Measurements from ENCODE around the gene ERGIC3.

Gene ERGIC3

DNA sequence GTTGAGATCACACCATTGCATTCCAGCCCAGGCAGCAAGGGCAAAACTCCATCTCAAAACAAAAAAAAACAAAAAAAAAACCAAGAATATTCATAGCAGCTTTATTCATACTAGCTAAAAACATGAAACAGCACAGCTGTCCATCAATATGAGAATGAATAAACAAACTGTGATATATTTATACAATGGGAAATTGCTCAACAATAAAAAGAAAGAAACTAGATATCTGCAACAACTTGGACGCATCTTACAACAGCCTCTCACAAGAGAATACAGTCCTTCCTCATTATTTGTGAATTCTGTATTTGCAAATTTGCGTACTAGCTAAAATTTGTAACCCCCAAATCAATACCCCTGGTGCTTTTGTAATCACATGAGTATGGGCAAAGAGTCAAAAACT is 45.6 kb downstream of the ERGIC3 start:
- TF ChIP-seq CTCF (conservative IDR thresholded peaks at IDR 0.05): no peak
- no peak overlapping the region for H3K27ac ChIP-seq

DNA sequence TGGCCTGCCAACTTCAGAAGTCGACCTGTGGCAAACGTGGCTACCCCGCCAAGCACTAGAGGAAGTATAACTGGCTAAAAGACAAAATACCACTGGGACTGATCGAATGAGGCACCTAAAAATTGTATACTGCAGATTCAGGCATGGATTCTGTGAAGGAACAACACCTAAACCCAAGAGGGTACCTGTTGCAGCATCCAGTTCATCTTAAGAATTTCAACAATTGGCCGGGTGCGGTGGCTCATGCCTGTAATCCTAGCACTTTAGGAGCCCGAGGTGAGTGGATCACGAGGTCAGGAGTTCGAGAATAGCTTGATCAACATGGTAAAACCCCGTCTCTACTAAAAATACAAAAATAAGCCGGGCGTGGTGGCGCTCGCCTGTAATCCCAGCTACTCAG is 46.5 kb downstream of the ERGIC3 start:
- no peak overlapping the region for H3K27ac ChIP-seq
- TF ChIP-seq CTCF (conservative IDR thresholded peaks at IDR 0.05): no peak

GRCh38 chr20:35592339-35592974 is 50.6 kb downstream of the ERGIC3 start:
- TF ChIP-seq CTCF (conservative IDR thresholded peaks at IDR 0.05): no peak
- H3K27ac ChIP-seq: no peak overlapping the region

DNA sequence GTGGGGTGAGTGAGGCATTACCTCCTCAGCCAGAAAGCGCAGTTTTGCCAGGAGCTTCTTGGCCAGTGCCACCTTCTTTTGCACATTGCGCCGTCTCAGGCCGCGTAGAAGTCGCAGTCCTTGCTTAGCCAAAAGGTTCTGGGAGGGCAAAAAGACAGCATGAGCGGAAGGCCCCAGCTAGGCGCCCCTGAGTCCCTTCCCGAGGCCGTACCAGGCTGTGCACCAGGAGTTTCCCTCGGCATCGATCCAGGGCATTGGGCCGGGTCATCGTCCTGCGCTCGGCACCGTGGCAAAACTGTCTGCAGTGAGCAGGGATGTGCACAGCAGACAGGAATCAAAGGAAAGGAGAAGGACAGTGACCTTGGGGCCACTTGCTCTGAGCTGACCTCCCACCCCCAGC is 53.6 kb downstream of the ERGIC3 start:
- TF ChIP-seq CTCF (conservative IDR thresholded peaks at IDR 0.05): no peak
- H3K27ac ChIP-seq: no peak overlapping the region

GRCh38 chr20:35595901-35596300 is 54.0 kb downstream of the ERGIC3 start:
- TF ChIP-seq CTCF (conservative IDR thresholded peaks at IDR 0.05): no peak
- no peak overlapping the region for H3K27ac ChIP-seq

GRCh38 chr20:35597186-35597585 is 55.3 kb downstream of the ERGIC3 start:
- H3K27ac ChIP-seq: no peak overlapping the region
- no peak for TF ChIP-seq CTCF (conservative IDR thresholded peaks at IDR 0.05)

- H3K27ac ChIP-seq: no peak overlapping the region
- no peak for TF ChIP-seq CTCF (conservative IDR thresholded peaks at IDR 0.05)
These were observed 56.6 kb downstream of the ERGIC3 start for GRCh38 chr20:35598476-35598875.
